ENCODE measurements around the gene ZNF692.

Gene ZNF692

DNA sequence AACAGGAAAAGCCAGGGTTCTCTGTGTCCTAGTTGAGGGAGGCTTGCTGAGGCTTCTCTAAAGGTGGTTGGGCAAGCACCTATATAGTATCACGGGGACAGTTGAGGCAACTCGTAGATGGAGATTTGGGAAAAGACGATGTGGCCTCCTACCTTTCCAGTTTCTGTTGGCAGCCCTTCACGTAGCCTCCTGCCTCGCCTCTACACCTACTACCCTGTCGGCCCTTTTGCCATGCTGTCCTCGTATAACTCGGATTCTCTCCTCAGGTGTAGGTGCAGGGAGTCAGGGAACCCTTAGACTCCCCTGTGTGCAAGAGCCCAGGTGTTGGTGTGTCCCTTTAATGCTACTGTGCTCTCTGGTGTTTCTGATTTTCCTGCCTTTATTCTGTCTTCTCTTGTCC lies 10.3 kb downstream of the ZNF692 start:
- peaks cover 28% of the 10 kb centered on the region for H3K36me3 Mint-ChIP-seq (ENCODE audit: low read depth)

DNA sequence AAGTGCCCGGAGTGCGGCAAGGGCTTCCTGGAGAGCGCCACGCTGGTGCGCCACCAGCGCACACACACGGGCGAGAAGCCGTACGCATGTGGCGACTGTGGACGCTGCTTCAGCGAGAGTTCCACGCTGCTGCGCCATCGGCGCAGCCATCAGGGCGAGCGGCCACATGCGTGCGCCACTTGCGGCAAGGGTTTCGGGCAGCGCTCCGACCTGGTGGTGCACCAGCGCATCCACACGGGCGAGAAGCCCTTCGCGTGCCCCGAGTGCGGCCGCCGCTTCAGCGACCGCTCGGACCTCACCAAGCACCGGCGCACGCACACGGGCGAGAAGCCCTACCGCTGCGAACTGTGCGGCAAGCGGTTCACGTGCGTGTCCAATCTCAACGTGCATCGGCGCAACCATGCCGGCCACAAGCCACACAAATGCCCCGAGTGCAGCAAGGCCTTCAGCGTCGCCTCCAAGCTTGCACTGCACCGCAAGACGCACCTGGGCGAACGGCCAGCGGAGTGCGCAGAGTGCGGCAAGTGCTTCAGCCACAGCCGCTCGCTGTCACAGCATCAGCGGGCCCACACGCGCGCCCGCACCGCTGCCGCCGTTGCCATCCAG lies 10.8 kb downstream of the ZNF692 start:
- Mint-ChIP-seq H3K27ac (no peak overlapping the region), H3K4me1 (ENCODE audit: low read depth) (no peaks in the 10 kb centered on the region), H3K36me3 (ENCODE audit: low read depth) (peaks cover 28% of the 10 kb centered on the region)

More for the DNA sequence above, 10.3 kb downstream of the ZNF692 start:
- H3K4me3 Mint-ChIP-seq = peak overlapping the region; percentile 1
- no peak overlapping the region for H3K27ac Mint-ChIP-seq
- H3K4me1 Mint-ChIP-seq (ENCODE audit: low read depth) = no peaks in the 10 kb centered on the region
- no peaks in the 10 kb centered on the region for H3K27me3 Mint-ChIP-seq
- H3K9me3 Mint-ChIP-seq = no peaks in the 10 kb centered on the region

DNA sequence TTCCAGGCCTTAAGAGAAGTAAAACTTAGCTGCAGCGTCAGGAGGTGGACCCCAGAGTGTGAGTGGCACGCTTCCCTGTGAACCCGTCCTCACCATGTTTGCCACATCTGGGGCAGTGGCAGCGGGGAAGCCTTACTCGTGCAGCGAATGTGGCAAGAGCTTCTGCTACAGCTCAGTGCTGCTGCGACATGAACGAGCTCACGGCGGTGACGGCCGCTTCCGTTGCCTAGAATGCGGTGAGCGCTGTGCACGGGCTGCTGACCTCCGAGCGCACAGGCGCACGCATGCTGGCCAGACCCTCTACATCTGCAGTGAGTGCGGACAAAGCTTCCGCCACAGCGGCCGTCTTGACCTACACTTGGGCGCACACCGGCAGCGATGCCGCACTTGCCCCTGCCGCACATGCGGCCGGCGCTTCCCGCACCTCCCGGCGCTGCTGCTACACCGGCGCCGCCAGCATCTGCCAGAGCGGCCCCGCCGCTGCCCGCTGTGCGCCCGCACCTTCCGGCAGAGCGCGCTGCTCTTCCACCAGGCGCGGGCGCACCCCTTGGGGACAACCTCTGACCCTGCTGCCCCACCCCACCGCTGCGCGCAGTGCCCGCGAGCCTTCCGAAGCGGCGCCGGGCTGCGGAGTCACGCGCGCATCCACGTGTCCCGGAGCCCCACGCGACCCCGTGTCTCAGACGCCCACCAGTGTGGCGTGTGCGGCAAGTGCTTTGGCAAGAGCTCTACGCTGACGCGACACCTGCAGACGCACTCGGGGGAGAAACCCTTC lies 11.5 kb downstream of the ZNF692 start:
- H3K9me3 Mint-ChIP-seq = no peaks in the 10 kb centered on the region
- H3K4me1 Mint-ChIP-seq (ENCODE audit: low read depth) = peaks cover under 1% of the 10 kb centered on the region
- no peaks in the 10 kb centered on the region for H3K27me3 Mint-ChIP-seq
- H3K36me3 Mint-ChIP-seq (ENCODE audit: low read depth) = peaks cover 28% of the 10 kb centered on the region
- no peak overlapping the region for H3K4me3 Mint-ChIP-seq
- no peak overlapping the region for H3K27ac Mint-ChIP-seq

More for the DNA sequence above, 10.8 kb downstream of the ZNF692 start:
- no peaks in the 10 kb centered on the region for H3K27me3 Mint-ChIP-seq
- no peak overlapping the region for H3K4me3 Mint-ChIP-seq
- H3K9me3 Mint-ChIP-seq = no peaks in the 10 kb centered on the region

GRCh38 chr1:248844526-248844925 lies 14.4 kb downstream of the ZNF692 start:
- no peaks in the 10 kb centered on the region for H3K27me3 Mint-ChIP-seq
- no peak overlapping the region for H3K4me3 Mint-ChIP-seq
- H3K4me1 Mint-ChIP-seq (ENCODE audit: low read depth) = peaks cover 26% of the 10 kb centered on the region
- peaks cover 28% of the 10 kb centered on the region for H3K36me3 Mint-ChIP-seq (ENCODE audit: low read depth)
- H3K27ac Mint-ChIP-seq = no peak overlapping the region
- no peaks in the 10 kb centered on the region for H3K9me3 Mint-ChIP-seq

DNA sequence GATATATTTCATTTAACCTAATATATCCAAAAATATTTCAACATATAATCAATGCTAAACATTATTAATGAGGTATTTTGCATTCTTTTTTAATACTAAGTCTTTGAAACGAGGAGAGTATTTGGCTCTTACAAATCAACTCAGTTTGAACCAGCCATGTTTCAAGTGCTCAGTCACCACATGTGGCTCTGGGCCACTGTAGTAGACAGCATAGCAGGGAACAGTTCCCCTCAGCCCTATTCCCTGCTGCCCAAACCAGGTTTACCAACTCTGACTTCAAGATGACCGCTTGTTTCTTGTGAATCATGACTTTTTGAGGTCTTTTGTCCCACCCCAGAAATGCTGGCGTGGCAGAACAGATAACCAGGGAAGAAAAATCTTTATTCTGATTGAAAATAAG lies 15.2 kb downstream of the ZNF692 start:
- H3K27ac Mint-ChIP-seq = no peak overlapping the region
- H3K4me1 Mint-ChIP-seq (ENCODE audit: low read depth) = peaks cover 32% of the 10 kb centered on the region
- H3K4me3 Mint-ChIP-seq = no peak overlapping the region
- peaks cover 22% of the 10 kb centered on the region for H3K36me3 Mint-ChIP-seq (ENCODE audit: low read depth)
- no peaks in the 10 kb centered on the region for H3K27me3 Mint-ChIP-seq
- no peaks in the 10 kb centered on the region for H3K9me3 Mint-ChIP-seq

- Mint-ChIP-seq H3K36me3 (ENCODE audit: low read depth) (peaks cover 17% of the 10 kb centered on the region), H3K27ac (no peak overlapping the region), H3K27me3 (no peaks in the 10 kb centered on the region), H3K4me3 (no peak overlapping the region), H3K4me1 (ENCODE audit: low read depth) (peaks cover 32% of the 10 kb centered on the region), H3K9me3 (no peaks in the 10 kb centered on the region)
Measured at GRCh38 chr1:248842781-248843331, 16.0 kb downstream of the ZNF692 start.

DNA sequence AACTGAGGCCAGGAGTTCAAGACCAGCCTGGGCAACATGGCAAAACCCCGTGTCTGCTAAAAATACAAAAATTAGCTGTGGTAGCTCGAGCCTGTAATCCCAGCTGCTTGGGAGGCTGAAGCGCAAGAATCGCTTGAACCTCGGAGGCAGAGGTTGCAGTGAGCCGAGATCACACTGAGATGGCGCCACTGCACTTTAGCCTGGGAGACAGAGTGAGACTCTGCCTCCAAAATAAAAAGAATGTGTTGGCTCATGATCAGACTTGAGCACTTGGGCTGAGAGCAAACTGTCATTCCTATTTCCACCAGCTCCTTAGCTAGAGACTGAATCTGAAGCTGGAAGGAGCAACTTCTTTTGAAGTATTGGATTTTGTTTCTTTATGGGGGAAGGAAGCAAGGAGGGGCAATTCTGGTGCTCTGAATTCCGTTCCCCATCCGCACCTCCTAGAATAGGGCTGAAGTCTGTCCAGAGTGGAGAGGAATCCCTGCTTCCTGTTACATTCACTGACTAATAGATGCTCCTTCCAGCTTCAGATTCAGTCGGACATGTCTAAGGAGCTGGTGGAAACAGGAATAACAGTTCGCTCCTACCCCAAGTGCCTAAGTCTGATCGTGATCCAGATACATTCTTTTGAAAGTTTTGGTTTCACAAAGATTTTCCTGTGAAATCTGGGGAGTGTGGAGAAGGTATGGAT lies 17.0 kb downstream of the ZNF692 start:
- H3K9me3 Mint-ChIP-seq = no peaks in the 10 kb centered on the region
- H3K4me1 Mint-ChIP-seq (ENCODE audit: low read depth) = peaks cover 32% of the 10 kb centered on the region
- no peak overlapping the region for H3K27ac Mint-ChIP-seq
- no peaks in the 10 kb centered on the region for H3K27me3 Mint-ChIP-seq
- H3K4me3 Mint-ChIP-seq = no peak overlapping the region
- H3K36me3 Mint-ChIP-seq (ENCODE audit: low read depth) = peaks cover 13% of the 10 kb centered on the region

DNA sequence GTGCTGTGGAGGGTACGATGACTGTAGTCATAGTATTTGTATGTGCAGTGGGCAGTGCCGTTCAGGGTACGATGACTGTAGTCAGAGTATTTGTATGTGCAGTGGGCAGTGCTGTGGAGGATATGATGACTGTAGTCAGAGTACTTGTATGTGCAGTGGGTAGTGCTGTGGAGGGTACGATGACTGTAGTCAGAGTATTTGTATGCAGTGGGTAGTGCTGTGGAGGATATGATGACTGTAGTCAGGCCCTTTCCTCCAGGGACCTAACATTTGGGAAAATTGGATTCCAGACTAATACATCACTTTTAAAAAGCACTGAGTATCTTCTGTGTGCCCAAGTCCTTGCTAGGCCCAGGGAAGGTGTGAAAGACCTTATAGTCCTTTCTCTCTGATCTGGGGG lies 17.9 kb downstream of the ZNF692 start:
- Mint-ChIP-seq H3K27ac (no peak overlapping the region), H3K9me3 (no peaks in the 10 kb centered on the region), H3K4me1 (ENCODE audit: low read depth) (peaks cover 32% of the 10 kb centered on the region), H3K27me3 (no peaks in the 10 kb centered on the region), H3K4me3 (no peak overlapping the region), H3K36me3 (ENCODE audit: low read depth) (peaks cover 7% of the 10 kb centered on the region)

GRCh38 chr1:248839168-248839555 lies 19.7 kb downstream of the ZNF692 start:
- Mint-ChIP-seq H3K9me3 (no peaks in the 10 kb centered on the region), H3K27ac (peak overlapping the region; percentile 92), H3K27me3 (no peaks in the 10 kb centered on the region), H3K36me3 (ENCODE audit: low read depth) (no peaks in the 10 kb centered on the region), H3K4me3 (no peak overlapping the region), H3K4me1 (ENCODE audit: low read depth) (peaks cover 32% of the 10 kb centered on the region)

GRCh38 chr1:248838357-248839167 lies 20.3 kb downstream of the ZNF692 start:
- peaks cover under 1% of the 10 kb centered on the region for H3K27me3 Mint-ChIP-seq
- H3K4me3 Mint-ChIP-seq = no peak overlapping the region
- peaks cover 32% of the 10 kb centered on the region for H3K4me1 Mint-ChIP-seq (ENCODE audit: low read depth)
- H3K27ac Mint-ChIP-seq = peak overlapping the region; percentile 92
- H3K36me3 Mint-ChIP-seq (ENCODE audit: low read depth) = no peaks in the 10 kb centered on the region
- no peaks in the 10 kb centered on the region for H3K9me3 Mint-ChIP-seq

- H3K36me3 Mint-ChIP-seq (ENCODE audit: low read depth) = no peaks in the 10 kb centered on the region
- H3K27ac Mint-ChIP-seq = peak within 1 kb of the TSS; percentile 92
- H3K27me3 Mint-ChIP-seq = peaks cover 3% of the 10 kb centered on the region
- H3K4me3 Mint-ChIP-seq = no peak within 1 kb of the TSS
- H3K4me1 Mint-ChIP-seq (ENCODE audit: low read depth) = peaks cover 32% of the 10 kb centered on the region
- H3K9me3 Mint-ChIP-seq = no peaks in the 10 kb centered on the region
Measured at GRCh38 chr1:248837781-248838356, 21.0 kb downstream of the ZNF692 start, which contains the start of gene ZNF672. Gene ZNF672 (plus strand): TSS chr1:248838224. CDS start chr1:248847275, 9,051 bp downstream.

DNA sequence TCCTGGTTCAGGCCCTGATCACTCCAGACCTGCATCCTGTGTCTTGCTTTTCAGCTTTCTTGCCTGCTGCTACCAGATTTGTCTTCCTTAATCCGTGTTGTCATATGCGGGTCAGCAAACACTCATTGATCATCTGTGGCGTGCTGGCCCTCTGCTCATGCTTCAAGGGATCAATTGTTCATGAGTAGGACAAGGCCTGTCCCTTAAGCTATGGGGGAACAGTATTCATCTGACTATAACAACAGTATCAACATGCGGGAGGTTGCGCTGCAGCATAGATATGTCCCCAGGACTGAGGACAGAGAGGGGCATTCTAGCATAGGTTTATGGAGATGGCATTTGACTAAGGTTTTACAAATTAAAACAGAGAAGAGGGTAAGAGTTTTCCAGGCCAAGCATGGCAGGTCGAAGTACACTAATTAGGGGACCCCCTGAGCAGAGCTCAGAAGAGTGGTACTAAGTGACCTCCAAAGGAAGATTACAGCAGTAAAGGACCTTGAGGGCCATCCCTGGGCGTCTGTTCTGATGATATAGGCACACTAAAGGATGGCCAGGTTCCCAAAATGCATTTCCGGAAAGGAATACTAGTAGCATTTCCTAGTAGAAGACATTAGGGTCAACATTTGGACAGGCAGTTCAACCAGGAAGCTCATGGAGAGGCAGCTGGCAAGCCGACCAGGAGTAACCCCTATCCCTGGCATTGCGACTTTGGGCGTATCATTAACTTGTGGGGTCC lies 21.7 kb downstream of the ZNF692 start:
- Mint-ChIP-seq H3K36me3 (ENCODE audit: low read depth) (no peaks in the 10 kb centered on the region), H3K27ac (no peak overlapping the region), H3K9me3 (no peaks in the 10 kb centered on the region)

GRCh38 chr1:248834343-248834940 lies 24.4 kb downstream of the ZNF692 start:
- no peak overlapping the region for H3K27ac Mint-ChIP-seq
- H3K4me1 Mint-ChIP-seq (ENCODE audit: low read depth) = peaks cover 6% of the 10 kb centered on the region
- H3K4me3 Mint-ChIP-seq = no peak overlapping the region

More for the DNA sequence above, 21.7 kb downstream of the ZNF692 start:
- H3K27me3 Mint-ChIP-seq = peaks cover 3% of the 10 kb centered on the region
- H3K4me1 Mint-ChIP-seq (ENCODE audit: low read depth) = peaks cover 30% of the 10 kb centered on the region
- H3K4me3 Mint-ChIP-seq = no peak overlapping the region

More at GRCh38 chr1:248834343-248834940, 24.4 kb downstream of the ZNF692 start:
- Mint-ChIP-seq H3K27me3 (peaks cover 3% of the 10 kb centered on the region), H3K9me3 (no peaks in the 10 kb centered on the region), H3K36me3 (ENCODE audit: low read depth) (no peaks in the 10 kb centered on the region)

Data from stimulated activated naive CD8-positive, alpha-beta T cell treated with anti-CD3 and anti-CD28 coated beads, Interleukin-15, Interleukin-2, amounts not matched to agents 100 ng/mL and 50 ng/mL, for 24 hours (primary cell).